ENCODE results near the gene GSK3B.

DNA sequence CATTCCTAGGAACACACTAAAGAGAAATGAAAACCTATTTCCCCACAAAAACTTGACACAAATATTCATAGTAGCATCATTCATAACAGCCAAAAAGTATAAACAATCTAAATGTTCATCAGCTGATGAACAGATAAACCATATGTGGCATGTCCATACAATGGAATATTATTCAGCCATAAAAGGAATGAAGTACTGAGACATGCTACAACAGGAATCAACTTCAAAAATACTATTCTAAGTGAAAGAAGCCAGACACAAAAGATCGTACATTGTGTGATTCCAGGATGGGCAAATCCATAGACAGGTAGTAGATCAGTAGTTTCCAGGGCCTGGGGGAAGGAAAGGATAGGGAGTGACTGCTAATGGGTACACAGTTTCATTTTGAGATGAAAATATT lies 118.0 kb downstream of the GSK3B start:
- TF ChIP-seq, protein P1, sequence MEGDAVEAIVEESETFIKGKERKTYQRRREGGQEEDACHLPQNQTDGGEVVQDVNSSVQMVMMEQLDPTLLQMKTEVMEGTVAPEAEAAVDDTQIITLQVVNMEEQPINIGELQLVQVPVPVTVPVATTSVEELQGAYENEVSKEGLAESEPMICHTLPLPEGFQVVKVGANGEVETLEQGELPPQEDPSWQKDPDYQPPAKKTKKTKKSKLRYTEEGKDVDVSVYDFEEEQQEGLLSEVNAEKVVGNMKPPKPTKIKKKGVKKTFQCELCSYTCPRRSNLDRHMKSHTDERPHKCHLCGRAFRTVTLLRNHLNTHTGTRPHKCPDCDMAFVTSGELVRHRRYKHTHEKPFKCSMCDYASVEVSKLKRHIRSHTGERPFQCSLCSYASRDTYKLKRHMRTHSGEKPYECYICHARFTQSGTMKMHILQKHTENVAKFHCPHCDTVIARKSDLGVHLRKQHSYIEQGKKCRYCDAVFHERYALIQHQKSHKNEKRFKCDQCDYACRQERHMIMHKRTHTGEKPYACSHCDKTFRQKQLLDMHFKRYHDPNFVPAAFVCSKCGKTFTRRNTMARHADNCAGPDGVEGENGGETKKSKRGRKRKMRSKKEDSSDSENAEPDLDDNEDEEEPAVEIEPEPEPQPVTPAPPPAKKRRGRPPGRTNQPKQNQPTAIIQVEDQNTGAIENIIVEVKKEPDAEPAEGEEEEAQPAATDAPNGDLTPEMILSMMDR (optimal IDR thresholded peaks at IDR 0.05 in 1 of 3, IDR thresholded peaks at IDR 0.05 in 1 of 3, conservative IDR thresholded peaks at IDR 0.05 in 1 of 3; ENCODE audit: extremely low read depth in 1 of 3, insufficient read depth in 2 of 3, low read length in 3 of 3): no peak
- no peak for TF ChIP-seq EZH2 (IDR thresholded peaks at IDR 0.05; ENCODE audit: low read length)
